Gastrocnemius medialis (tissue), 4 donors: Measurements from ENCODE around the gene ZNF585A.
"Not testable (repeated sequence)": the region's sequence is repeated elsewhere in the genome, so short reads cannot be mapped to it uniquely, and the experiment has no call there.

Experiments used
- POLR2A ChIP-seq, 2 donors: fragments of 450-650 bp; IDR thresholded peaks; one replicate each; pipeline ENCODE4 v1.6.1; 2017; ENCODE audit warnings: antibody characterized with exemption in 2 of 2, mild to moderate bottlenecking in 2 of 2, moderate library complexity in 2 of 2
- TF ChIP-seq, protein P1 (sequence below), 5 experiments: fragments of 450-650 bp in 3 of 5; fragments of 200-600 bp in 2 of 5; sonication (generic) in 2 of 5; IDR thresholded peaks in 4 of 5; conservative IDR thresholded peaks in 1 of 5; 1 replicate in 4 of 5; 2 replicates in 1 of 5; pipeline ENCODE4 v1.5.1; 2016 to 2019; ENCODE audit warnings: antibody characterized with exemption in 5 of 5, mild to moderate bottlenecking in 3 of 5, moderate library complexity in 3 of 5

DNA sequence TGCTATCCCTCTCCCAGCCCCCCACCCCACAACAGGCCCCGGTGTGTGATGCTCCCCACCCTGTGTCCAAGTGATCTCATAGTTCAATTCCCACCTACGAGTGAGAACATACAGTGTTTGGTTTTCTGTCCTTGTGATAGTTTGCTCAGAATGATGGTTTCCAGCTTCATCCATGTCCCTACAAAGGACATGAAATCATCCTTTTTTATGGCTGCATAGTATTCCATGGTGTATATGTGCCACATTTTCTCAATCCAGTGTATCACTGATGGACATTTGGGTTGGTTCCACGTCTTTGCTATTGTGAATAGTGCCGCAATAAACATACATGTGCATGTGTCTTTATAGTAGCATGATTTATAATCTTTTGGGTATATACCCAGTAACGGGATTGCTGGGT lies 24.6 kb upstream of the ZNF585A start:
- TF ChIP-seq, protein P1, sequence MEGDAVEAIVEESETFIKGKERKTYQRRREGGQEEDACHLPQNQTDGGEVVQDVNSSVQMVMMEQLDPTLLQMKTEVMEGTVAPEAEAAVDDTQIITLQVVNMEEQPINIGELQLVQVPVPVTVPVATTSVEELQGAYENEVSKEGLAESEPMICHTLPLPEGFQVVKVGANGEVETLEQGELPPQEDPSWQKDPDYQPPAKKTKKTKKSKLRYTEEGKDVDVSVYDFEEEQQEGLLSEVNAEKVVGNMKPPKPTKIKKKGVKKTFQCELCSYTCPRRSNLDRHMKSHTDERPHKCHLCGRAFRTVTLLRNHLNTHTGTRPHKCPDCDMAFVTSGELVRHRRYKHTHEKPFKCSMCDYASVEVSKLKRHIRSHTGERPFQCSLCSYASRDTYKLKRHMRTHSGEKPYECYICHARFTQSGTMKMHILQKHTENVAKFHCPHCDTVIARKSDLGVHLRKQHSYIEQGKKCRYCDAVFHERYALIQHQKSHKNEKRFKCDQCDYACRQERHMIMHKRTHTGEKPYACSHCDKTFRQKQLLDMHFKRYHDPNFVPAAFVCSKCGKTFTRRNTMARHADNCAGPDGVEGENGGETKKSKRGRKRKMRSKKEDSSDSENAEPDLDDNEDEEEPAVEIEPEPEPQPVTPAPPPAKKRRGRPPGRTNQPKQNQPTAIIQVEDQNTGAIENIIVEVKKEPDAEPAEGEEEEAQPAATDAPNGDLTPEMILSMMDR (IDR thresholded peaks at IDR 0.05 in 4 of 5, conservative IDR thresholded peaks at IDR 0.05 in 1 of 5), result not testable (repeated sequence)
- not testable (repeated sequence) for TF ChIP-seq POLR2A (IDR thresholded peaks at IDR 0.05)
